Endothelial cell (in vitro differentiated cells): ENCODE measurements around the gene ARHGEF33. TPM values are rescaled to one million over a fixed set of nuclear protein-coding genes. Genes with fewer than 3 reads are reported as not detected.

Experiments
- DNase-seq: peaks from one replicate; pipeline ENCODE4 v3.0.0; 2021; ENCODE audit warnings: low spot score
- H3K27ac Mint-ChIP-seq: one replicate; pipeline ENCODE4 v1.8.0; 2021; ENCODE audit warnings: mixed read lengths, inconsistent platforms; ENCODE audit not compliant: unreplicated experiment
- H3K27me3 Mint-ChIP-seq: one replicate; pipeline ENCODE4 v1.8.0; 2021; ENCODE audit warnings: mild to moderate bottlenecking, moderate library complexity, mixed read lengths, inconsistent platforms; ENCODE audit not compliant: unreplicated experiment
- H3K36me3 Mint-ChIP-seq: one replicate; pipeline ENCODE4 v1.8.0; 2021; ENCODE audit warnings: mild to moderate bottlenecking, low read depth, mixed read lengths, inconsistent platforms; ENCODE audit not compliant: unreplicated experiment
- H3K4me1 Mint-ChIP-seq: one replicate; pipeline ENCODE4 v1.8.0; 2021; ENCODE audit warnings: mild to moderate bottlenecking, mixed read lengths, inconsistent platforms; ENCODE audit not compliant: unreplicated experiment
- H3K4me3 Mint-ChIP-seq: one replicate; pipeline ENCODE4 v1.8.0; 2021; ENCODE audit warnings: mild to moderate bottlenecking, mixed read lengths, inconsistent platforms; ENCODE audit not compliant: unreplicated experiment
- H3K9me3 Mint-ChIP-seq: one replicate; pipeline ENCODE4 v1.8.0; 2021; ENCODE audit warnings: mixed read lengths, inconsistent platforms; ENCODE audit not compliant: unreplicated experiment
- long read RNA-seq: library from polyadenylated mRNA; unstranded; transcript quantifications from one replicate; pipeline ENCODE4 v2.0.0, GENCODE V29; 2020; ENCODE audit not compliant: unreplicated experiment
- total RNA-seq: library from RNA; stranded (reverse); fragmentation: NEBNext Ultra II Directional; extraction: Animal tissue kit (Norgen Biotek cat#: 25700); gene quantifications from one replicate; pipeline ENCODE4 v1.2.1, GENCODE V29; 2021; ENCODE audit not compliant: unreplicated experiment
- TF ChIP-seq, protein P1 (sequence below): fragments of 200-600 bp; sonication (generic); IDR thresholded peaks from one replicate; pipeline ENCODE4 v1.5.0; 2021; ENCODE audit warnings: antibody characterized with exemption; ENCODE audit not compliant: unreplicated experiment

ARHGEF33 gene
- 0.69 TPM for total RNA-seq
- long read RNA-seq, partial matches to known transcripts, result 1 of 1 reads
- long read RNA-seq, other reads (novel, unspliced or antisense), result 0 of 1 reads

DNA sequence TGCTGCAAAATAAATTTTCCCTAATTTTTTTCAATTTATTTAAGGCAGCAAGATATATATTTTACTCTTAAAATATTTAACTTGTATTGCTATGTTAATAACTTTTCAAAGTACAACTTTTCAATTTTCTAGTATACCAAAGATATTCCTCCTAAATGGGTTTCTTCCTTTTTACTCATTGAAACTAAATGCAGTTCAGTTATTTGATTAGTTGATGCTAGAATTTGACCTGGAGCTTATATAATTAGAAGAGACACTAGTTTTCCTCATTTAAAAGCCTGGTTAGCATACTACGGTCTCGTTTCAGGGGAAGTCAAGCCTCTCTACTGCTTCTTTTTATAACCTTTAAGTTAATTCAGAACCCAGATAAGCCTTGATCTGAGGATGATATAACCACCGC, at the start of gene ARHGEF33:
Gene ARHGEF33 (plus strand): TSS at position 301 of the 400 bp plus-strand sequence. CDS start 29,573 bp downstream, outside the sequence.
- Mint-ChIP-seq H3K27me3 (no peaks in the 10 kb centered on the region), H3K4me3 (no peak within 1 kb of the TSS), H3K36me3 (no peaks in the 10 kb centered on the region), H3K27ac (no peak within 1 kb of the TSS), H3K9me3 (no peaks in the 10 kb centered on the region), H3K4me1 (no peaks in the 10 kb centered on the region)
- TF ChIP-seq, protein P1, sequence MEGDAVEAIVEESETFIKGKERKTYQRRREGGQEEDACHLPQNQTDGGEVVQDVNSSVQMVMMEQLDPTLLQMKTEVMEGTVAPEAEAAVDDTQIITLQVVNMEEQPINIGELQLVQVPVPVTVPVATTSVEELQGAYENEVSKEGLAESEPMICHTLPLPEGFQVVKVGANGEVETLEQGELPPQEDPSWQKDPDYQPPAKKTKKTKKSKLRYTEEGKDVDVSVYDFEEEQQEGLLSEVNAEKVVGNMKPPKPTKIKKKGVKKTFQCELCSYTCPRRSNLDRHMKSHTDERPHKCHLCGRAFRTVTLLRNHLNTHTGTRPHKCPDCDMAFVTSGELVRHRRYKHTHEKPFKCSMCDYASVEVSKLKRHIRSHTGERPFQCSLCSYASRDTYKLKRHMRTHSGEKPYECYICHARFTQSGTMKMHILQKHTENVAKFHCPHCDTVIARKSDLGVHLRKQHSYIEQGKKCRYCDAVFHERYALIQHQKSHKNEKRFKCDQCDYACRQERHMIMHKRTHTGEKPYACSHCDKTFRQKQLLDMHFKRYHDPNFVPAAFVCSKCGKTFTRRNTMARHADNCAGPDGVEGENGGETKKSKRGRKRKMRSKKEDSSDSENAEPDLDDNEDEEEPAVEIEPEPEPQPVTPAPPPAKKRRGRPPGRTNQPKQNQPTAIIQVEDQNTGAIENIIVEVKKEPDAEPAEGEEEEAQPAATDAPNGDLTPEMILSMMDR, result no peak
- DNase-seq, result no peak

DNA sequence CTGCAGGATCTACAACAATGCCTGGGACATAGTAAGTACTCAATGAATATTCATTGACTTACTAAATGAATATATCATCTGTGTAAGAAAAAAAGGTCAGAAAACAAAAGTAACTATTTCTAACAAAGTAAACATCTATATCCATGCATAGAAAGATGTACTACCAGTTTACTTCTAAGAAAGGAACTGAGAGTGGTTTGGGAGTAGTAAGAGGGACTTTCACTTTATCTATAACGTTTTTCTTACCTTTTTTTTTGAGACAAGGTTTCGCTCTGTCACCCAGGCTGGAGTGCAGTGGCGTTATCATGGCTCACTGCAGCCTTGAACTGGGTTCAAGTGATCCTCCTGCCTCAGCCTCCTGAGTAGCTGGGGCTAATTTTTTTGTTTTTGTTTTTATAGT, 39.6 kb upstream of the ARHGEF33 start:
- TF ChIP-seq, protein P1, result no peak
- Mint-ChIP-seq H3K36me3 (peaks cover 11% of the 10 kb centered on the region), H3K27ac (no peak overlapping the region), H3K27me3 (no peaks in the 10 kb centered on the region), H3K4me3 (no peak overlapping the region), H3K9me3 (no peaks in the 10 kb centered on the region), H3K4me1 (no peaks in the 10 kb centered on the region)
- DNase-seq, result no peak

DNA sequence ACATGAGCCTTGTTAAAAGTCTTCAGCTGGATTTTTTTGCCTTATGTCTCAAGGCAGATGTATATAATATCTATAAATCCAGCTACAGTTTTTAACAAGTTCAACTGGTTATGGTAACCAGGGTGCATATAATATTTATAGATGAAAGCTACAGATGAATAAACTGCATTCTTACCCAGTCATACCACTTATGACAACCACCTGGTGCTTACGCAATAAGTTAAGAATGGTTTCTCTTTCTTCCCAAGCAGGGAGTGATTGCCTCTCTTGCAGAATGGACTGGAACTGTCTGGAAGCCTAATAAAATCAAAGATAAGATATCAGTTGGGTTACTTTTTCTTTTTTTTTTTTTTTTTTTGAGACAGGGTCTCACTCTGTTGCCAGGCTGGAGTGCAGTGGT, 33.5 kb upstream of the ARHGEF33 start:
- no peak overlapping the region for H3K27ac Mint-ChIP-seq
- H3K9me3 Mint-ChIP-seq, result no peaks in the 10 kb centered on the region
- H3K4me3 Mint-ChIP-seq, result no peak overlapping the region
- no peak for DNase-seq
- no peaks in the 10 kb centered on the region for H3K27me3 Mint-ChIP-seq
- TF ChIP-seq, protein P1, result no peak
- no peaks in the 10 kb centered on the region for H3K4me1 Mint-ChIP-seq
- peaks cover 17% of the 10 kb centered on the region for H3K36me3 Mint-ChIP-seq

DNA sequence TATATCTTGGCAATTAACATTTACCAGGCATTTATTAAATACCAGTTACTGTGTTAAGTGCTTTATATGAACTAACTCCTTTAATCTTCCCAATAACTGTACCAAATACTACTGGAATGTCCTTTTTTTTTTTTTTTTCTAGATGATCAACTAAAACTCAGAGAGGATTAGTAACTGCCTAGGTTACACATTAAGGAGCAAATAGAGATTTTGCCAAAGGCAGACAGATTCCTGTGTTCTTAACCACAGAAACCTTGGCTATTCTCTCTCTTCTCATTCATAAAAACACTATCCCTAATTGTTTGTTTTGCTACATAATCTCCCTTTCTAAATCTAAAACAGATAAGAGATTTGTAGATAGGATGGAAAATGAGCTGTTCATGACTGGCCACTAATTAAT, 27.2 kb upstream of the ARHGEF33 start:
- H3K27ac Mint-ChIP-seq, result no peak overlapping the region
- H3K36me3 Mint-ChIP-seq, result peaks cover 25% of the 10 kb centered on the region
- H3K9me3 Mint-ChIP-seq, result no peaks in the 10 kb centered on the region
- no peak overlapping the region for H3K4me3 Mint-ChIP-seq
- TF ChIP-seq, protein P1, result no peak
- no peak for DNase-seq
- no peaks in the 10 kb centered on the region for H3K27me3 Mint-ChIP-seq
- H3K4me1 Mint-ChIP-seq, result no peaks in the 10 kb centered on the region

DNA sequence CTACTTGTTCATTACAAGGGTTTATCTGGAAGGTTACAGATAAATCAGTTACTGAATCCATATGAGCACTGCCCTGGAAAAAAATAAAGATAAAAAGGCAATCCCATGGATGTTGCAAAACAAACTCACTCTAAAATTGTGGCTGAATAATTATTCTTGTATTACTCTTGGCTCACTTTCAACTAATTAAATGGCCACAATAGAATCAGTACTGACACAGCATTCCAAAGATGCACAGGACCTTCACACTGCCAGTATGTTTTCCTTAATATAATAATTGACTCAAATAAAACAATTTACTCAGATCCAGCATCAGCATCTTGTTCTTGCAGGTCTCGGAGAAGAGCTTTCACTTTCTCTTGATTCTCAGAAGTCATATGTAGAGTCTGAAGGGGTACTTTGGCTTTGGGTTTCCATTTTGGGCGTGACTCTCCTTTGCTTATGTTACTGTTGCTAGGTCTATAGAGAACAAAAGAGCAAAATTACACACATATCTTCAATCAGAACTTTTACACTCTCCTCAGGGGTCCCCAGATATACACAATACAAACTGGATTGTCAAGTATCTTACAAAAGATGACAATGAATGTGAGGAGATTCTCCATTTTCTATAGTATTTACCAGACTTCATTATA, 26.5 kb upstream of the ARHGEF33 start:
- no peaks in the 10 kb centered on the region for H3K27me3 Mint-ChIP-seq
- H3K27ac Mint-ChIP-seq, result no peak overlapping the region
- TF ChIP-seq, protein P1, result no peak
- no peak overlapping the region for H3K4me3 Mint-ChIP-seq
- H3K9me3 Mint-ChIP-seq, result no peaks in the 10 kb centered on the region
- H3K36me3 Mint-ChIP-seq, result peaks cover 25% of the 10 kb centered on the region
- H3K4me1 Mint-ChIP-seq, result no peaks in the 10 kb centered on the region
- DNase-seq, result no peak
